ENCODE measurements around the gene AP4M1.

- no peak for TF ChIP-seq CTCF (IDR thresholded peaks at IDR 0.05; ENCODE audit: insufficient read depth, low read depth, low read length)
- no peak for TF ChIP-seq EZH2 (IDR thresholded peaks at IDR 0.05; ENCODE audit: insufficient read depth, low read length)
These were observed 30.3 kb upstream of the AP4M1 start for GRCh38 chr7:100071018-100071723.

All from astrocyte (in vitro differentiated cells and primary cell).